IMR-90 (cell line): Measurements from ENCODE around the gene CGNL1. TPM values are rescaled to one million over a fixed set of nuclear protein-coding genes. Genes with fewer than 3 reads are reported as not detected.
A peak's percentile ranks its signal among the peaks of the same experiment; 100 is the strongest.

ENCODE experiments used
- ATAC-seq: fragments of 200-7000 bp; cut with Tn5 transposase; 2 replicates; pipeline ENCODE4 v1.9.1; 2020; ENCODE audit warnings: low read depth, mild to moderate bottlenecking, moderate library complexity
- BruUV-seq: library from RNA; stranded (reverse); fragments of 400-500 nt; replicated peaks from 2 replicates; lab custom pipeline; 2021; lab: Mats Ljungman, UMichigan
- CTCF ChIA-PET: fragments of 300-600 bp; formaldehyde crosslinking; extraction: SDS; loops from one replicate; lab custom pipeline; 2021; ENCODE audit warnings: antibody characterized with exemption; lab: Yijun Ruan, JAX
- POLR2A ChIA-PET: fragments of 300-600 bp; sonication (Branson Sonifier 250); formaldehyde crosslinking; loops from one replicate; lab custom pipeline; 2022; ENCODE audit warnings: antibody characterized with exemption; ENCODE audit not compliant: unreplicated experiment; lab: Charles Lee
- DNase-seq: peaks from one replicate; pipeline ENCODE4 v3.0.0; 2013
- H2AFZ ChIP-seq: replicated peaks from 2 replicates; pipeline ENCODE3; 2013; ENCODE audit warnings: low read length, mild to moderate bottlenecking; ENCODE audit not compliant: poor library complexity
- H2AK5ac ChIP-seq: 2 replicates; pipeline ENCODE4 v1.6.1; 2013; ENCODE audit warnings: low read depth, low read length, inconsistent platforms
- H2AK9ac ChIP-seq: replicated peaks from 2 replicates; pipeline ENCODE3; 2013; ENCODE audit warnings: mild to moderate bottlenecking, low read depth, low read length, moderate library complexity; ENCODE audit not compliant: poor library complexity
- H2BK120ac ChIP-seq: 2 replicates; pipeline ENCODE4 v1.6.1; 2013; ENCODE audit warnings: low read depth, low read length, inconsistent platforms
- H2BK15ac ChIP-seq: 3 replicates; pipeline ENCODE4 v1.6.1; 2013; ENCODE audit warnings: low read depth, low read length, inconsistent platforms
- H2BK20ac ChIP-seq: 2 replicates; pipeline ENCODE4 v1.6.1; 2013; ENCODE audit warnings: low read depth, mild to moderate bottlenecking, inconsistent platforms, low read length, moderate library complexity
- H2BK5ac ChIP-seq: 2 replicates; pipeline ENCODE4 v1.6.1; 2013; ENCODE audit warnings: mild to moderate bottlenecking, low read depth, low read length, inconsistent platforms; ENCODE audit not compliant: poor library complexity, severe bottlenecking
- H3K14ac ChIP-seq: replicated peaks from 2 replicates; pipeline ENCODE4 v1.6.1; 2013; ENCODE audit warnings: low read depth, low read length, inconsistent platforms
- H3K18ac ChIP-seq: 2 replicates; pipeline ENCODE4 v1.6.1; 2013; ENCODE audit warnings: low read depth, low read length, control low read depth
- H3K23ac ChIP-seq: 2 replicates; pipeline ENCODE4 v1.6.1; 2013; ENCODE audit warnings: low read depth, low read length, inconsistent platforms
- H3K27ac ChIP-seq: 2 replicates; pipeline ENCODE4 v1.5.1; 2013; ENCODE audit warnings: mild to moderate bottlenecking, control low read depth, low read length; ENCODE audit not compliant: insufficient read depth
- H3K27me3 ChIP-seq: 2 replicates; pipeline ENCODE4 v1.6.1; 2013; ENCODE audit warnings: low read length; ENCODE audit not compliant: control insufficient read depth, insufficient read depth
- H3K36me3 ChIP-seq: 2 replicates; pipeline ENCODE4 v1.6.1; 2013; ENCODE audit warnings: low read length, mixed read lengths; ENCODE audit not compliant: control insufficient read depth, insufficient read depth
- H3K4ac ChIP-seq: 2 replicates; pipeline ENCODE4 v1.6.1; 2013; ENCODE audit warnings: low read depth, low read length, inconsistent platforms
- H3K4me1 ChIP-seq: 2 replicates; pipeline ENCODE4 v1.6.1; 2013; ENCODE audit warnings: low read length, mixed read lengths; ENCODE audit not compliant: control insufficient read depth, insufficient read depth
- H3K4me2 ChIP-seq: 2 replicates; pipeline ENCODE4 v1.6.1; 2013; ENCODE audit warnings: low read depth, mild to moderate bottlenecking, control low read depth, low read length, moderate library complexity
- H3K4me3 ChIP-seq: 2 replicates; pipeline ENCODE4 v1.5.1; 2013; ENCODE audit warnings: low read depth, mild to moderate bottlenecking, control low read depth, low read length, moderate library complexity; ENCODE audit not compliant: insufficient read depth
- H3K56ac ChIP-seq: 2 replicates; pipeline ENCODE4 v1.6.1; 2013; ENCODE audit warnings: low read length, inconsistent platforms; ENCODE audit not compliant: insufficient read depth; ENCODE audit errors: extremely low read depth
- H3K79me1 ChIP-seq, 2 experiments: 2 replicates each; pipeline ENCODE4 v1.6.1; 2013; ENCODE audit warnings: low read length in 2 of 2, inconsistent platforms in 1 of 2, low read depth in 1 of 2
- H3K9ac ChIP-seq: 2 replicates; pipeline ENCODE4 v1.6.1; 2013; ENCODE audit warnings: low read depth, low read length, control low read depth
- H3K9me1 ChIP-seq: 2 replicates; pipeline ENCODE4 v1.6.1; 2013; ENCODE audit warnings: low read length, inconsistent platforms; ENCODE audit not compliant: insufficient read depth
- H3K9me3 ChIP-seq: 2 replicates; pipeline ENCODE4 v1.6.1; 2013; ENCODE audit warnings: low read length; ENCODE audit not compliant: control insufficient read depth, insufficient read depth
- H4K20me1 ChIP-seq: 2 replicates; pipeline ENCODE4 v1.6.1; 2013; ENCODE audit warnings: low read length, inconsistent platforms; ENCODE audit not compliant: insufficient read depth
- H4K5ac ChIP-seq: 2 replicates; pipeline ENCODE4 v1.6.1; 2013; ENCODE audit warnings: mild to moderate bottlenecking, low read depth, low read length, control low read depth
- H4K8ac ChIP-seq, 2 experiments: 2 replicates each; pipeline ENCODE4 v1.6.1; 2013; ENCODE audit warnings: low read depth in 2 of 2, low read length in 2 of 2, control low read depth in 1 of 2, inconsistent platforms in 1 of 2
- H4K91ac ChIP-seq: 2 replicates; pipeline ENCODE4 v1.6.1; 2013; ENCODE audit warnings: low read depth, low read length, inconsistent platforms; ENCODE audit not compliant: insufficient read depth
- BHLHE40 ChIP-seq: fragments of 150-350 bp; IDR thresholded peaks from 2 replicates; pipeline ENCODE4 v1.6.1; 2016; ENCODE audit warnings: mild to moderate bottlenecking, low read depth, low read length
- RAD21 ChIP-seq: IDR thresholded peaks from 2 replicates; pipeline ENCODE4 v1.6.1; 2012; ENCODE audit warnings: low read length, improper control_type of control experiment
- RCOR1 ChIP-seq: IDR thresholded peaks from 2 replicates; pipeline ENCODE4 v1.6.1; 2012; ENCODE audit warnings: mild to moderate bottlenecking, low read length, improper control_type of control experiment; ENCODE audit not compliant: insufficient replicate concordance
- WGBS, 2 experiments: methylation state at CpG; one replicate each; pipeline versions ENCODE4 v1.1.5 to v1.1.7; 2013; ENCODE audit warnings: missing lambda C conversion rate in 2 of 2; ENCODE audit not compliant: insufficient read length in 1 of 2; ENCODE audit errors: extremely low coverage in 2 of 2; 5-methylcytosine and 5-hydroxymethylcytosine counted together
- dilution Hi-C: fragments of 300-500 bp; cut with HindIII; formaldehyde crosslinking; loops from one replicate; pipeline ENCODE4 v1.14.3; 2018; ENCODE audit warnings: low sequenced_read_pairs; ENCODE audit not compliant: unreplicated experiment
- in situ Hi-C: fragments of 300-500 bp; cut with MboI; formaldehyde crosslinking; loops from 3 replicates; pipeline ENCODE4 v1.14.3; 2019; ENCODE audit warnings: low sequenced_read_pairs, inconsistent platforms, mixed read lengths
- intact Hi-C: fragments of 100-400 bp; cut with micrococcal nuclease; formaldehyde crosslinking; loops from 2 replicates; pipeline ENCODE4 v1.10.0; 2022
- polyA plus RNA-seq, 3 experiments: library from polyadenylated mRNA; depleted of rRNA; stranded (reverse); fragments of >200 nt; gene quantifications; 2 replicates each; pipeline ENCODE4 v1.2.3, GENCODE V29; 2012; ENCODE audit warnings: low replicate concordance in 1 of 3
- total RNA-seq: library from RNA; depleted of rRNA; stranded (reverse); fragments of >200 nt; gene quantifications from 2 replicates; pipeline ENCODE4 v1.2.3, GENCODE V29; 2012
- TF ChIP-seq, protein P1 (sequence below): fragments of 150-350 bp; IDR thresholded peaks from 2 replicates; pipeline ENCODE4 v1.6.1; 2017; ENCODE audit warnings: mild to moderate bottlenecking, antibody characterized with exemption, low read length, low read depth
- TF ChIP-seq, protein P2 (sequence below): fragments of 150-350 bp; IDR thresholded peaks from 2 replicates; pipeline ENCODE4 v1.6.1; 2016; ENCODE audit warnings: low read depth, mild to moderate bottlenecking, low read length, moderate library complexity, borderline replicate concordance

Gene CGNL1
- total and polyA plus RNA-seq, 2 of the 4 experiments (the other 2 are of a cell fraction), result 0.07 to 0.18 TPM

DNA sequence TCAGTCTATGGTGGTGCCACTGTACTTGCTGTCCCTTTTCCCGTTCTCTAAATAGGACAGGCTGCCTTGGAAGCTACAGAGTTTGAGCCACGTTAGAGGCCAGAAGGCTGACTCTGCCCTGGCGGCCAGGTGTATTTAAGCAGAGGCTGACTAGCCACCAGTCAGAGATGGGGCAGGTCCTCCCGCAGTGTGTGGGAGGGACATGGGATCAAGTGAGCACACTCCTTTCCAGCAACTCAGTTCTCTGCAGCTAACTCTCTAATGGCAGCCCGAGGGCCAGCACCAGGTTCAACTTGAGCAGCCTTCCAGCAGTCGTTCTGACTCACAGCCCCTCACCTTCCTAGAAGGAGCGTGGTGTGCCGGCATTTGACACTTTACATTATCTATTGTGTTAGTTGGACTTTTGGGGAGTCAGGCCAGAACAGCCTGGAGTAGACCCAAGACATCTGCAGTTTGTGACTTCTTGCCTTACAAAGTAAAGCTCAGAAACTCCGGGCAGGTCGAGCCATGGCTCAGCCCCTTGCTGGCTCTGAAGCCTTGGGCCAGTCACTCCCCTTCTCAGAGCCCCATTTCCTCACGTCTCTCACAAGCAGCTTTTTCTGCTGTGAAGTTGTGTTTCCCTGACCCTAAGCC is 168.7 kb downstream of the CGNL1 start:
- no peak overlapping the region for H3K56ac ChIP-seq
- H4K5ac ChIP-seq, result no peak overlapping the region
- H4K20me1 ChIP-seq, result no peaks in the 10 kb centered on the region
- no peak overlapping the region for H2BK120ac ChIP-seq
- H2AFZ ChIP-seq, result peak overlapping the region; percentile 7
- in situ Hi-C loops (loop anchor here (25.0 kb wide), 2 partner anchors 633 to 733 kb away; partner anchors contain the start of gene TCF12), intact Hi-C loops (no loop called here), dilution Hi-C loops (loop anchor here (25.0 kb wide), 1 partner anchor 208 kb away; no protein-coding TSS in a partner anchor)
- TF ChIP-seq BHLHE40, result no peak
- TF ChIP-seq, protein P1, sequence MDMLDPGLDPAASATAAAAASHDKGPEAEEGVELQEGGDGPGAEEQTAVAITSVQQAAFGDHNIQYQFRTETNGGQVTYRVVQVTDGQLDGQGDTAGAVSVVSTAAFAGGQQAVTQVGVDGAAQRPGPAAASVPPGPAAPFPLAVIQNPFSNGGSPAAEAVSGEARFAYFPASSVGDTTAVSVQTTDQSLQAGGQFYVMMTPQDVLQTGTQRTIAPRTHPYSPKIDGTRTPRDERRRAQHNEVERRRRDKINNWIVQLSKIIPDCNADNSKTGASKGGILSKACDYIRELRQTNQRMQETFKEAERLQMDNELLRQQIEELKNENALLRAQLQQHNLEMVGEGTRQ, result no peak
- no peak for TF ChIP-seq RCOR1
- TF ChIP-seq, protein P2, sequence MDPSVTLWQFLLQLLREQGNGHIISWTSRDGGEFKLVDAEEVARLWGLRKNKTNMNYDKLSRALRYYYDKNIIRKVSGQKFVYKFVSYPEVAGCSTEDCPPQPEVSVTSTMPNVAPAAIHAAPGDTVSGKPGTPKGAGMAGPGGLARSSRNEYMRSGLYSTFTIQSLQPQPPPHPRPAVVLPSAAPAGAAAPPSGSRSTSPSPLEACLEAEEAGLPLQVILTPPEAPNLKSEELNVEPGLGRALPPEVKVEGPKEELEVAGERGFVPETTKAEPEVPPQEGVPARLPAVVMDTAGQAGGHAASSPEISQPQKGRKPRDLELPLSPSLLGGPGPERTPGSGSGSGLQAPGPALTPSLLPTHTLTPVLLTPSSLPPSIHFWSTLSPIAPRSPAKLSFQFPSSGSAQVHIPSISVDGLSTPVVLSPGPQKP, result no peak
- no peak for TF ChIP-seq RAD21
- no peak overlapping the region for H3K4me3 ChIP-seq
- peaks cover 27% of the 10 kb centered on the region for H3K27me3 ChIP-seq
- no peak for DNase-seq
- no peak overlapping the region for H3K4me2 ChIP-seq
- no peak overlapping the region for H4K8ac ChIP-seq
- H2AK5ac ChIP-seq, result 0 out of 2 replicates have a peak overlapping the region, but pooled peaks have one; percentile 6
- H3K27ac ChIP-seq, result no peak overlapping the region
- no peak overlapping the region for H2BK15ac ChIP-seq
- no peaks in the 10 kb centered on the region for H3K36me3 ChIP-seq
- H3K9me1 ChIP-seq, result no peaks in the 10 kb centered on the region
- H4K91ac ChIP-seq, result no peak overlapping the region
- H3K4me1 ChIP-seq, result no peaks in the 10 kb centered on the region
- CTCF ChIA-PET, result interaction anchor here (1.1 kb wide), 1 partner anchor 204 kb away, joined by 3 read pairs; no protein-coding TSS in a partner anchor
- no peak overlapping the region for H2BK20ac ChIP-seq
- no peak overlapping the region for H3K18ac ChIP-seq
- peak overlapping the region; percentile 39 for H2AK9ac ChIP-seq
- no peak overlapping the region for H3K14ac ChIP-seq
- no peak overlapping the region for H3K4ac ChIP-seq
- H2BK5ac ChIP-seq, result no peak overlapping the region
- no TSS peak for BruUV-seq
- no peak for ATAC-seq
- no peak overlapping the region for H3K23ac ChIP-seq
- no peaks in the 10 kb centered on the region for H3K9me3 ChIP-seq
- 100% methylated on average over 1 of the region's 11 CpGs; no CpG with 5 or more reads in 1 of the 2 experiments for WGBS, 2 experiments
- no peak overlapping the region for H3K9ac ChIP-seq
- POLR2A ChIA-PET, result no interaction called here
- H3K79me1 ChIP-seq, result no peaks in the 10 kb centered on the region
